Thymus (tissue), 11 donors: Measurements from ENCODE around the gene OCSTAMP. TPM values are rescaled to one million over a fixed set of nuclear protein-coding genes. Genes with fewer than 3 reads are reported as not detected.

Source experiments
- DNase-seq, 9 donors: peaks; one replicate each; pipeline ENCODE4 v3.0.0-alpha.2; 2013; ENCODE audit warnings: low spot score in 9 of 9, low read depth in 6 of 9, missing footprints in 1 of 9
- H3K27ac ChIP-seq, 2 donors: one replicate each; pipeline ENCODE4 v1.5.1; 2013; ENCODE audit warnings: control low read depth in 1 of 2, low read depth in 1 of 2, low read length in 1 of 2, mild to moderate bottlenecking in 1 of 2, moderate library complexity in 1 of 2
- H3K27me3 ChIP-seq, 2 donors: one replicate each; pipeline ENCODE4 v1.5.1; 2013; ENCODE audit warnings: low read length in 1 of 2; ENCODE audit not compliant: control insufficient read depth in 2 of 2, insufficient read depth in 1 of 2
- H3K36me3 ChIP-seq, 2 donors: one replicate each; pipeline ENCODE4 v1.5.1; 2013; ENCODE audit warnings: low read length in 1 of 2, mild to moderate bottlenecking in 1 of 2, moderate library complexity in 1 of 2; ENCODE audit not compliant: control insufficient read depth in 2 of 2, insufficient read depth in 2 of 2
- H3K4me1 ChIP-seq, 2 donors: one replicate each; pipeline ENCODE4 v1.5.1; 2013; ENCODE audit warnings: low read length in 2 of 2; ENCODE audit not compliant: control insufficient read depth in 2 of 2, insufficient read depth in 2 of 2
- H3K4me3 ChIP-seq, 2 donors: one replicate each; pipeline ENCODE4 v1.5.1; 2013; ENCODE audit warnings: low read length in 2 of 2, control low read depth in 1 of 2, mild to moderate bottlenecking in 1 of 2
- H3K9me3 ChIP-seq, 2 donors: one replicate each; pipeline ENCODE4 v1.5.1; 2013; ENCODE audit warnings: low read length in 1 of 2, mild to moderate bottlenecking in 1 of 2; ENCODE audit not compliant: control insufficient read depth in 2 of 2, insufficient read depth in 1 of 2
- WGBS: extraction: QIAGEN DNeasy Blood & Tissue Kit; methylation state at CpG from one replicate; pipeline ENCODE4 v1.1.7; 2013; 5-methylcytosine and 5-hydroxymethylcytosine counted together
- polyA plus RNA-seq: library from polyadenylated mRNA; stranded (reverse); fragments of 200-250 nt; gene quantifications from one replicate; pipeline ENCODE4 v1.2.3, GENCODE V29; 2013
- total RNA-seq: library from RNA; stranded (reverse); fragments of 120-200 nt; gene quantifications from one replicate; pipeline ENCODE4 v1.2.4, GENCODE V29; 2013
- donor health status: healthy.

The OCSTAMP gene
- total and polyA plus RNA-seq, 2 donors, result under 0.01 to 0.02 TPM

GRCh38 chr20:46541229-46541935 is 9.1 kb downstream of the OCSTAMP start:
- no peaks in the 10 kb centered on the region for H3K4me1 ChIP-seq
- DNase-seq, result no peak
- no peak overlapping the region for H3K4me3 ChIP-seq
- 82% methylated on average over 36 of the region's 36 CpGs for WGBS
- no peaks in the 10 kb centered on the region for H3K36me3 ChIP-seq
- H3K27ac ChIP-seq, result no peak overlapping the region
- H3K9me3 ChIP-seq, result no peaks in the 10 kb centered on the region
- H3K27me3 ChIP-seq, result peaks cover 0 to 8% of the 10 kb centered on the region in 2 donors

- H3K4me3 ChIP-seq, result no peak overlapping the region
- no peaks in the 10 kb centered on the region for H3K9me3 ChIP-seq
- WGBS, result 92% methylated on average over 2 of the region's 2 CpGs
- DNase-seq, result no peak
- no peaks in the 10 kb centered on the region for H3K36me3 ChIP-seq
- no peaks in the 10 kb centered on the region for H3K4me1 ChIP-seq
- H3K27me3 ChIP-seq, result peaks cover 0 to 8% of the 10 kb centered on the region in 2 donors
- H3K27ac ChIP-seq, result no peak overlapping the region
Measured at GRCh38 chr20:46539113-46539512, 11.3 kb downstream of the OCSTAMP start.

- H3K9me3 ChIP-seq, result no peaks in the 10 kb centered on the region
- no peaks in the 10 kb centered on the region for H3K36me3 ChIP-seq
- no peaks in the 10 kb centered on the region for H3K4me1 ChIP-seq
- no peaks in the 10 kb centered on the region for H3K27me3 ChIP-seq
- WGBS, result 91% methylated on average over 4 of the region's 4 CpGs
- DNase-seq, result no peak
- no peak overlapping the region for H3K27ac ChIP-seq
- no peak overlapping the region for H3K4me3 ChIP-seq
Measured at GRCh38 chr20:46530640-46531039, 19.8 kb downstream of the OCSTAMP start.

GRCh38 chr20:46523696-46524328 is 26.6 kb downstream of the OCSTAMP start:
- whole genome bisulfite sequencing, result 57% methylated on average over 2 of the region's 2 CpGs
- H3K27ac ChIP-seq, result no peak overlapping the region
- no peak overlapping the region for H3K4me3 ChIP-seq
- no peaks in the 10 kb centered on the region for H3K36me3 ChIP-seq
- no peaks in the 10 kb centered on the region for H3K9me3 ChIP-seq
- no peaks in the 10 kb centered on the region for H3K4me1 ChIP-seq
- no peaks in the 10 kb centered on the region for H3K27me3 ChIP-seq
- DNase-seq, result peak in 3 of 9 donors; percentile 9 to 26 (median 10)

- Histone ChIP-seq H3K36me3 (no peaks in the 10 kb centered on the region), H3K4me3 (no peak overlapping the region), H3K4me1 (no peaks in the 10 kb centered on the region), H3K9me3 (no peaks in the 10 kb centered on the region), H3K27ac (no peak overlapping the region), H3K27me3 (no peaks in the 10 kb centered on the region)
- 85% methylated on average over 5 of the region's 5 CpGs for whole genome bisulfite sequencing
- DNase-seq, result no peak
Measured at GRCh38 chr20:46523108-46523507, 27.3 kb downstream of the OCSTAMP start.

GRCh38 chr20:46520976-46521579 is 29.4 kb downstream of the OCSTAMP start:
- H3K9me3 ChIP-seq, result no peaks in the 10 kb centered on the region
- no peaks in the 10 kb centered on the region for H3K27me3 ChIP-seq
- WGBS, result 44% methylated on average over 4 of the region's 4 CpGs
- no peak overlapping the region for H3K4me3 ChIP-seq
- H3K36me3 ChIP-seq, result no peaks in the 10 kb centered on the region
- H3K4me1 ChIP-seq, result no peaks in the 10 kb centered on the region
- DNase-seq, result peak in 4 of 9 donors; percentile 7 to 48 (median 21)
- H3K27ac ChIP-seq, result no peak overlapping the region

- no peaks in the 10 kb centered on the region for H3K9me3 ChIP-seq
- no peak for DNase-seq
- no peaks in the 10 kb centered on the region for H3K27me3 ChIP-seq
- no peaks in the 10 kb centered on the region for H3K4me1 ChIP-seq
- H3K27ac ChIP-seq, result no peak overlapping the region
- 95% methylated on average over 4 of the region's 4 CpGs for WGBS
- H3K36me3 ChIP-seq, result no peaks in the 10 kb centered on the region
- H3K4me3 ChIP-seq, result no peak overlapping the region
Measured at GRCh38 chr20:46520540-46520939, 29.9 kb downstream of the OCSTAMP start.

GRCh38 chr20:46519471-46520068 is 30.9 kb downstream of the OCSTAMP start:
- Histone ChIP-seq H3K9me3 (no peaks in the 10 kb centered on the region), H3K4me3 (no peak overlapping the region), H3K36me3 (no peaks in the 10 kb centered on the region), H3K27ac (no peak overlapping the region), H3K4me1 (no peaks in the 10 kb centered on the region), H3K27me3 (no peaks in the 10 kb centered on the region)
- no peak for DNase-seq
- 85% methylated on average over 3 of the region's 3 CpGs for WGBS
